SKM-1 (cell line): ENCODE measurements around the gene CFAP97D1.

ENCODE experiments used
- DNase-seq: peaks from one replicate; lab custom pipeline; 2025; ENCODE audit not compliant: unreplicated experiment; lab: John Stamatoyannopoulos, UW

CFAP97D1 gene

DNA sequence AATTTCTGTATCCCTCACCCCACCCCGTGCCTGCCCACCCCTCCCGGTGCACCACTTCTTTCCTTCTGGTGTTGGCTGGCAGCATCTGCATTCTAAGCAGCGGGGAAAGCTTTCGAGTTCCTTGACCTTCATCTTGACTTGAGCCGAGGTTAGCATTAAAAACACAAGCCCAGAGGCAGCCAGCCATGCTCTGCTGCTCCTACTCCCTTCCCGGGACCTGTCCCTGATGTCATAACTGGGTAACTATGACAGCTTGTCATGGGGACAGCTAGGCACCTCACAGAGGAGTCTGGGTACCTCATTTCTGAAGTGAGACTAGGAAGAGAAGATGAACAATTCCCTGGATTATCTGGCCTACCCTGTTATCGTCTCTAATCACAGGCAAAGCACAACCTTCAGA is at the start of gene CFAP97D1:
CFAP97D1 (plus strand) TSS at position 301 of the 400 bp plus-strand sequence; CDS start at position 329, 28 bp downstream.
- no peak for DNase-seq

GRCh38 chr17:43732958-43733357 is 47.3 kb upstream of the CFAP97D1 start:
- no peak for DNase-seq

- DNase-seq: no peak
Observed at GRCh38 chr17:43733956-43734355, 46.3 kb upstream of the CFAP97D1 start.

GRCh38 chr17:43734376-43734775 is 45.9 kb upstream of the CFAP97D1 start:
- DNase-seq: no peak

DNA sequence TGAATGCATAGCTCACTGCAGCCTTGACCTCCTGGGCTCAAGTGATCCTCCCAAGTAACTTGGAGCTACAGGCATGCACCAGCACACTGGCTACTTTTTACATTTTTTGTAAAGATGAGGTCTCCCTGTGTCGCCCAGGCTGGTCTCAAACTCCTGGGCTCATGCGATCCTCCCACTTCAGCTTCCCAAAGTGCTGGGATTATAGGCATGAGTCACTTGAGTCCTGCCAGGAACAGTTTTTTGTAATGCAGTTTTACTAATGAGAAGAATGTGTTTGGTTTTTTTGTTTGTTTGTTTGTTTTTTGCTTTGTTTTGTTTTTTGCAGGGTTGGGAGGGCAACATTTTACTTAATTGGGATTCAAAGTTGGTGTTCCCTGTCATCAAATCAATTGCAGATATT is 43.8 kb upstream of the CFAP97D1 start:
- DNase-seq: no peak

- DNase-seq: no peak
Observed at GRCh38 chr17:43737722-43738121, 42.5 kb upstream of the CFAP97D1 start.

DNA sequence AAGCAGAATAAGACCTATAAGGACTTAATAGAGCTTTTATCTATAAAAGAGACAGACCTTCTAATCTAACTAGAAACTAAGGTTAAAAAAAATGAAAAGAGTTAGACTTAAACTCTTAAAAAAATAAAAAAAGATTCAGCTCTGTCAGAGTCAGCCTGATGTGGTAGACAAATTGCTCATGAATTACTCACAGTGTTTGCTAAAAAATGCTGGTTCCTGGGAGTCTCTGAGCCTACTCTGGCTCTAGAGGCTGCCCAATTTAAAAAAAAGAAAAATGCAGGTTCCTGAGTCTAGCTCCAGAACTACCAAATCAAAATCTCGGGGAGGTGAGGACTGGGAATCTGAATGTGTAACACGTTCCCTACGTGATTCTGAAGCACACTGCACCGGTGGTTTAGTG is 39.7 kb upstream of the CFAP97D1 start:
- no peak for DNase-seq

DNA sequence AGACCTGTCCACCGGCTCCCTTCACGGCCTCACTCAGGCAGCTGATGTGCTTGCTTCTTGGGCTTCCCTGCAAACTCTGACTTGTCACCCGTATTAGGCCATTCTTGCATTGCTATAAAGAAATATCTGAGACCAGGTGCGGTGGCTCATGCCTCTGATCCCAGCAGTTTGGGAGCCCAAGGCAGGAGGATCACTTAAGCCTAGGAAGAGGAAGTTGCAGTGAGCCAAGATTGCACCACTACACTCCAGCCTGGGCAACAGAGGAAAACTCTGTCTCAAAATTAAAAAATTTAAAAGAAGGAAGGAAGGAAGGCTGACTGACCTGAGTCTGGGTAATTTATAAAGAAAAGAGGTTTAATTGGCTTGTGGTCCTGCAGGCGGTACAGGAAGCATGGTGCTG is 38.6 kb upstream of the CFAP97D1 start:
- DNase-seq: no peak

GRCh38 chr17:43745541-43745940 is 34.7 kb upstream of the CFAP97D1 start:
- no peak for DNase-seq

- no peak for DNase-seq
Observed at GRCh38 chr17:43750153-43750552, 30.1 kb upstream of the CFAP97D1 start.

DNA sequence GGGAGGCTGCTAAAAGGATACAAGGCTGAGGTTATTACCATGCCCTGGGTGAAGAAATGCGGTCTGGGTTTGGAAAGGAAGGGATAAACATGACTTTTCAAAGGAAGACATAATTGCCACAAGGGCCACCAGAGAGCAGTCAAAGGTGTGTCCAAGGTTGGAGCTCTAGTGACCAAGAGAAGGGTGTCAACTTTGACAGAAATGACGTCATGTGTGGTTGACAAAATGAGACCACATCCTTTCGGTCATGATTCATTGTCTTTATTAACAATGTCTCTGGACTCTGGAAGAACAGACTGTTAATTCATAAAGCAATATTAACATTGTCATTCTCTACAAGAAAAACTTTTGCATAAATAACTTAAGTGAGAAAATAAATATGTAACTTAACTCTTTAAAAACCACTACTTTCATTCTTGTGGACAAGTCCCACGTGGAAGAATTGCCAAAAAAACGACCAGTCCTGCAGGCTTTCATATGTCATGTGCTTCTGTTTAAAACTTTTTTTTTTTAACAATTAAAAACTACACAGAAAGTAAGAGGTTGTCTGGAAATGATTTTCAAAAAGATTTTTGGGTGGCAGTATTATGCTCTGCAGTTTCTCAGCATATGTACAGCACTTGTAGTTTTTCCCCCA is 26.6 kb upstream of the CFAP97D1 start:
- no peak for DNase-seq

GRCh38 chr17:43754947-43755346 is 25.3 kb upstream of the CFAP97D1 start:
- no peak for DNase-seq

DNA sequence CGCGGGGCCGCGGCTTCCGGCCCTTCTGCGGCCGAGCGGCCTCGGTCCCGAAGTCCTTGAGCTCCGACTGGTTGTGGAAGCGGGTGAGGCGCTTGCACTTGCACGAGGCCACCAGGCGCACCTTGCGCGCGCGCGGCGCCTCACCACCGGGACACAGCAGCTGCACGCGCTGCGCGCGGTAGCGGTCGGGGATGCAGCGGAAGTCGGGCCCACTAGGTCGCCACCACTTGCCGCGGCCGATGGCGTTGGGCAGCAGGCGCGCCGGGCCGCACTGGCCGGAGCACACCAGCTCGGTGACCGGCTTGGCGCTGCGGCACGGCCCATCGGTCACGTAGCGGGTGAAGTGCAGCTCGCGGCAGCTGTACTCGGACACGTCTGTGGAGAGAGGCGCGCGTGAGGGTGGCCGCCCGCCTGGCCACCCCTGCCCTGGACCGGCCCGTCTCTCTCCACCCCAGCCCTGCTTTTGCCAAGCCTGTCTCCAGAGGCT is 24.8 kb upstream of the CFAP97D1 start:
- no peak for DNase-seq

- no peak for DNase-seq
Observed at GRCh38 chr17:43756201-43756600, 24.0 kb upstream of the CFAP97D1 start.

- DNase-seq: no peak
Observed at GRCh38 chr17:43757171-43757660, 23.0 kb upstream of the CFAP97D1 start.

DNA sequence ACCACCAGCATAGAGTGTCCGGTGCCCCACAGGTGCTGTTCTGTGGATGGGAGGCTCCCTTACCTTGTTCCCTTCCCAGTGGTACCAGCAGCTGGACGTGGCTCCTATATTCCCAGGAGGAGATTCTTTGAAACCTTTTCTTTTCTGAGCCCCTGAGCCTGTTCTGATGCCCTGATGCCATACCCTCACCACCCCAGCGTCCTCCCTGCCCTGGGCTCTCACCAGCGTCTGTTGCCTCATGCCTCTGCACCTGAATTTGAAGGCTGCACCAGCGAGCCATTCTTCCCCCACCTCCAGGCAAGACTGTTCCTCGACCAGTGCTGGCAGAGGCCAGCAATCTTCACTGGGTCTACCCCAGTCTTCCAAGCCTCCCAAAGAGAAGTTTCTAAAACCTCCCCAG is 22.1 kb upstream of the CFAP97D1 start:
- no peak for DNase-seq

GRCh38 chr17:43758497-43759174 is 21.6 kb upstream of the CFAP97D1 start, which contains the start of gene SOST:
Gene SOST, minus strand, starts transcription at chr17:43758791. Its CDS starts 50 bp downstream, at chr17:43758741.
- no peak for DNase-seq

GRCh38 chr17:43759836-43760235 is 20.4 kb upstream of the CFAP97D1 start:
- DNase-seq: no peak

DNA sequence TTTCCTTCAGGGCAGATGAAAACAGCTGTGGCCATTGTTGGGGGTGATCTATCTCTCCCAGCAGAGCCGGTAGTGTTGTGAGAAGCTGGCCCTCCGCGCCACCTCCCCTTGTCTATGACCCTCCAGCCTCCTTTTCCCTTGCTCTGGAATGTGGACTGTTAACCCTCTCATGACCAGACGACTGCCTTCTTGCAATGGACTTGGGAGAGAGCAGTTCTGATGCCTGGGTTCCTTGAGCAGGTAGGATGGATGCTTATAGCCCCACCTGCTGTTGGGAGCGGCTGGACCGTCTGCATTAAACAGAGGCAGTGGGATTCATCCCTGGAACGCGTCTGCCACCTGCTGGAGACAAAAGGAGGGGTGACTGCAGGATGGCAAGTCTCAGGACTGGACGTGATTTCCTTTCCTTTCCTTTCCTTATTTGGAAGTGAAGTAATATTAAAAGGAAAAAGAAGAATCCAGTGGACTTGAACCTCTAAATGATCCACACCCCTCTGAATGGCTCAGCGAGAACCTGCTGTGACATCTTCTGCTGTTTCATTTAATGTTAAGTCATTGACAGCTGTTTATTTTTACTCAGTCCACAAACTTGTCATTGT is 19.9 kb upstream of the CFAP97D1 start:
- peak; percentile 60 for DNase-seq

GRCh38 chr17:43766413-43767052 is 13.7 kb upstream of the CFAP97D1 start:
- no peak for DNase-seq

DNA sequence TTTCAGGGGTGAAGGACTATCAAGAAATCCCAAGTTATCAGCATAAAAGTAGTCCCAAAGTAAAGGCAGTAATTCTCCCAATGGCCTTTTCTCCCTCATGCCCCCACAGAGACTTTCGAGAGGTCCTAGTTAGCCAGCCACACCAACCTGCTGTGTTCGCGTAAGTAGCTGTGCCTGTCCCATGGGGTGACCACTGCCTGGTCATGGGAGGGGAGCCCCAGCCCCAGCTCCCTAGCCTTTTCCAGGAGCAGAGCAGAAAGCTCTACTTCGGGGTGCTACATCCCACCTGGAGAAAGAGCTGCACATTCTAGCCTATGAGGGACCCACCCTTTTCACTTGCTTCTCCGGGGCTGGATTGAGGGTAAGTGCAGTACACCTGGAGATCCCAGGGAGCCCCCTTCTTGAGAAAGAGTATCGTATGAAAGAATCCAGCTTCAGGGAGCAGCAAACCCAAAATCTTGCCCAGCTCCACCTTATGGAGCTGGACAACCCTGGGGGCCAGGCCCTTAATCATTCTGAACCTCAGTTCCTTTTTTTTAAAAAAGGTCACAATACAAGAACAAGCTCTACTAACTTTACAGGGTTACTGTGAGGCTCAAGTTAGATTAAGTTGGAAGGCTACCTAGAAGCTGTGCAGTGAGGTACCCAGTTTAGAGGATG is 13.1 kb upstream of the CFAP97D1 start:
- DNase-seq: no peak
